Head of caudate nucleus (tissue), 42 donors: ENCODE data around the gene PFDN4.

Source experiments
- DNase-seq, 42 donors: peaks; one replicate each; pipeline versions ENCODE4 v3.0.0 to v3.0.0-alpha.2; 2020 to 2021; ENCODE audit warnings: mixed read lengths in 7 of 42
- intact Hi-C: fragments of 100-400 bp; cut with DNase I; formaldehyde crosslinking; loops from one replicate; pipeline ENCODE4 v1.15.0; 2022

PFDN4 gene

GRCh38 chr20:54197621-54198604 lies 10.0 kb upstream of the PFDN4 start:
- intact Hi-C loops = loop anchor here (5.0 to 10.0 kb wide), 2 partner anchors 253 to 621 kb away; no protein-coding TSS in a partner anchor
- DNase-seq = peak in 1 of 42 donors; percentile 29

GRCh38 chr20:54199283-54199682 lies 8.6 kb upstream of the PFDN4 start:
- no peak for DNase-seq
- intact Hi-C loops = loop anchor here (5.0 to 10.0 kb wide), 2 partner anchors 254 to 622 kb away; no protein-coding TSS in a partner anchor

- intact Hi-C loops = loop anchor here (5.0 to 10.0 kb wide), 3 partner anchors 102 to 622 kb away; no protein-coding TSS in a partner anchor
- peak; percentile 54 to 93 (median 84) for DNase-seq
Observed at GRCh38 chr20:54199721-54200176, 8.1 kb upstream of the PFDN4 start.

- no peak for DNase-seq
- intact Hi-C loops = loop anchor here (5.0 kb wide), 1 partner anchor 103 kb away; no protein-coding TSS in a partner anchor
Observed at GRCh38 chr20:54200487-54201267, 7.2 kb upstream of the PFDN4 start.

- intact Hi-C loops = loop anchor here (5.0 kb wide), 1 partner anchor 104 kb away; no protein-coding TSS in a partner anchor
- DNase-seq = no peak
Observed at GRCh38 chr20:54201268-54201846, 6.5 kb upstream of the PFDN4 start.

GRCh38 chr20:54203281-54203680 lies 4.6 kb upstream of the PFDN4 start:
- intact Hi-C loops = loop anchor here (5.0 kb wide), 1 partner anchor 106 kb away; no protein-coding TSS in a partner anchor

GRCh38 chr20:54204063-54204462 lies 3.8 kb upstream of the PFDN4 start:
- intact Hi-C loops = loop anchor here (5.0 kb wide), 1 partner anchor 107 kb away; no protein-coding TSS in a partner anchor
- DNase-seq = no peak

More at GRCh38 chr20:54203281-54203680, 4.6 kb upstream of the PFDN4 start:
- no peak for DNase-seq

GRCh38 chr20:54204481-54204880 lies 3.4 kb upstream of the PFDN4 start:
- DNase-seq = no peak

GRCh38 chr20:54205450-54205849 lies 2.4 kb upstream of the PFDN4 start:
- DNase-seq = peak in 8 of 42 donors; percentile 19 to 57 (median 38)
- intact Hi-C loops = no loop called here

More at GRCh38 chr20:54204481-54204880, 3.4 kb upstream of the PFDN4 start:
- intact Hi-C loops = loop anchor here (5.0 kb wide), 1 partner anchor 107 kb away; no protein-coding TSS in a partner anchor

- DNase-seq = no peak
- intact Hi-C loops = no loop called here
Observed at GRCh38 chr20:54207053-54207742, 689 bp upstream of the PFDN4 start.

GRCh38 chr20:54208548-54209176 lies 775 bp downstream of the PFDN4 start:
- no peak for DNase-seq
- intact Hi-C loops = no loop called here

- no peak for DNase-seq
- intact Hi-C loops = no loop called here
Observed at GRCh38 chr20:54209216-54209813, 1.4 kb downstream of the PFDN4 start.

GRCh38 chr20:54212226-54212625 lies 4.3 kb downstream of the PFDN4 start:
- intact Hi-C loops = no loop called here
- DNase-seq = no peak

- no peak for DNase-seq
- intact Hi-C loops = no loop called here
Observed at GRCh38 chr20:54212871-54213270, 5.0 kb downstream of the PFDN4 start.

- DNase-seq = no peak
- intact Hi-C loops = no loop called here
Observed at GRCh38 chr20:54214566-54214965, 6.7 kb downstream of the PFDN4 start.

- intact Hi-C loops = no loop called here
- DNase-seq = no peak
Observed at GRCh38 chr20:54215157-54215789, 7.4 kb downstream of the PFDN4 start.

GRCh38 chr20:54217762-54218161 lies 9.9 kb downstream of the PFDN4 start:
- intact Hi-C loops = no loop called here
- no peak for DNase-seq
